Activated naive CD4-positive, alpha-beta T cell treated with Interleukin-2 at 50 U/mL for 16 hours (primary cell): ENCODE data around the gene ARTN.

ENCODE experiments used
- DNase-seq: peaks from one replicate; pipeline ENCODE4 v3.0.0-alpha.2; 2020

Gene ARTN, protein sequence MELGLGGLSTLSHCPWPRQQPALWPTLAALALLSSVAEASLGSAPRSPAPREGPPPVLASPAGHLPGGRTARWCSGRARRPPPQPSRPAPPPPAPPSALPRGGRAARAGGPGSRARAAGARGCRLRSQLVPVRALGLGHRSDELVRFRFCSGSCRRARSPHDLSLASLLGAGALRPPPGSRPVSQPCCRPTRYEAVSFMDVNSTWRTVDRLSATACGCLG

DNA sequence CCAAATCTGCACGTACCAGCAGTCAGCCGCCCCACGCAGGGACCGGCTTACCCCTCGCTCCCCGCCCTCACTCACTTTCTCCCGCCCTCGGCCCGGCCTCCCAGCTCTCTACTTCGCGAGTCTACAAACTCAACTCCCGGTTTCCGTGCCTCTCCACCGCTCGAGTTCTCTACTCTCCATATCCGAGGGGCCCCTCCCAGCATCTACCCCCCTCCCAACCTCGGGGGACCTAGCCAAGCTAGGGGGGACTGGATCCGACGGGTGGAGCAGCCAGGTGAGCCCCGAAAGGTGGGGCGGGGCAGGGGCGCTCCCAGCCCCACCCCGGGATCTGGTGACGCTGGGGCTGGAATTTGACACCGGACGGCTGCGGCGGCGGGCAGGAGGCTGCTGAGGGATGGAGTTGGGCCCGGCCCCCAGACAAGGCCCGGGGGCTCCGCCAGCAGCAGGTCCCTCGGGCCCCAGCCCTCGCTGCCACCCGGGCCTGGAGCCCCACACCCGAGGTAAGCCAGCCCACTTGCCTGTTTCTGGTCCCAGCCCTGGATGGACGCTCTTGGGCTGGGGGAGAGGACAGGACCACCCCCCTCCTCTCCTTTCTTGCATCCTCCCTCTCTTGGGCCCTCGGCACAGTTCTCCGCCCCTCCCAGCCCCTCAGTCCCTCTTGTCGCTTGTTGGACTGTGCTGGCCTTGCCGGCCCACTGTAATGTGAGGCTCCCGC, at the start of gene ARTN:
TSS of gene ARTN (plus strand) at position 416 of the 715 bp plus-strand sequence. CDS start 1,856 bp downstream, outside the sequence.
- DNase-seq: no peak

DNA sequence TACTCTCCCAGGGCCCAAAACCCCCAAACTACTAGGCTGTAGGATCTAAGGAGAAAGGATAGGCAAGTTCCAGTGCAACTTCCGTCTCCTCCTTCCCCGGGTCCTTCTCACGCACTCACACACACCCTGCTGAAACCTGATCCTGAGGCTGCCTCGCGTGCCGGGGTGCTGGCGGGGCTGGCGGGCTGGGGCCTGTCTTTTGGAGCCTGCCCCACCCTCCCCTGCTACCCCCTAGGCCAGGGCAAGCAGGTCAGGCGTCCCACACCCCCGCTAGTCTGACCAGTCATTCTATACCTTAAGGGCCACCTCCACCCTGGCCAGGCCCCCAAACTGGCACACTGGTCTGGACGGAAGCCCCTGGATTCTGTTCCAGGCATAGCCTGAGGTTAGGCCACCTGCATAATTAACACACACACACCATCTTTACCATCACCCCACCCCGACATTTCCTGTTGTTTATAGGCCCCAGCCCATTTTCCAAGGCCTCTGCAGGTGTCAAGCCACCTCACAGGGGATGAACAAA, 48.3 kb upstream of the ARTN start:
- no peak for DNase-seq

DNA sequence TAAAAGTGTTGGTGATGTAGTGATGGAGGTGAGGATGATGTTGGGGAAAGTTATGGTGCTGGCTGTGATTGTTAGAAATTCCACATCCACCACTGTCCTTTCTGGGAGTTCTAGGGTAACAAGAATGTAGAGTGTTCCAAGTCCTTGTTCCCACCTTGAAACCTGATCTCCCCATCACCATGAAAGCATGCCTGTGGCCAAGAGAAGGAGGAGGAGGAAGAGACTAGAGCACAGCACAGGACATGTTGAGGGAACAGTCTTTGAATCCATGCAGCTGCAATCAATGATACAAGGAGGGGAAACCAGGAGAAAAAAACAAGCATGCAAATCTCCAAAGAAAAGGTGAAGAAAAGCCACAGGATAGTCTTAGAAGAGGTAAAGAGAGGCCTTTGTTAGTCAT, 45.9 kb upstream of the ARTN start:
- no peak for DNase-seq

DNA sequence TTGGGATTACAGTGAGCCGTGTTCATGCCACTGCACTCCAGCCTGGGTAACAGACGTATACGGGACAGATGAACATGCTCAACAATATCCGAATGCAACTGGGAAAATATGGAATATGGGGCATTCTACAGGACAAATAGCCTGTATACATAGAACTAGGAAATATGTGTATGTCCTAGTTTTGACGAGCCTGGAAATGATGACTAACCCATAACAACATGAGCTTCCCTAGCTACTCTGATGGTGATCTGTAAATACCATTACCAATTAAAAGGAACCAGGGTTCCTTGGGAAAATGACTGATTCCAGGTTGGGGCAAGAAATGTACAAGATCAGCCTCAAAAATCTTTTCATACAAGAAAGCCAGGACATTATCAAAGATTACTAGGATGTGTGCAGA, 42.8 kb upstream of the ARTN start:
- DNase-seq: no peak

DNA sequence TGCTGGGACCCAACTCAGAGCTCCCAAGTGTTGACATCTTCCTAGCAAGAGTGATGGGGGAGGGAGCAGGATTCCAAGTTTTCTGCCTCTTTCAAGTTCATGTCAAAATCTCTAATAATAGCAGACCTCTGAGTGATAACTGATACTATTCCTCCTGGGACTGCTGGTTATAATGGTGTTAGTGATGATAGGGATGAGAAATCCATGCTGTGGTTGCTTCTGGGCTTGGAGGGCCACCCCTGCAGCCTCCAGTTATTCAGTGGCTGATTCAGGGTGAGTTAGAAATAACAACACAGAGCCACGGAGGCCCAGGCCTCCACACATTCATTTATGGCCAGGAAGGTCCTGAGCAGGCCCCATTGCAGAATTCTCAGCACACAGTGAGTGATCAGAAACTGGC, 40.6 kb upstream of the ARTN start:
- no peak for DNase-seq

DNA sequence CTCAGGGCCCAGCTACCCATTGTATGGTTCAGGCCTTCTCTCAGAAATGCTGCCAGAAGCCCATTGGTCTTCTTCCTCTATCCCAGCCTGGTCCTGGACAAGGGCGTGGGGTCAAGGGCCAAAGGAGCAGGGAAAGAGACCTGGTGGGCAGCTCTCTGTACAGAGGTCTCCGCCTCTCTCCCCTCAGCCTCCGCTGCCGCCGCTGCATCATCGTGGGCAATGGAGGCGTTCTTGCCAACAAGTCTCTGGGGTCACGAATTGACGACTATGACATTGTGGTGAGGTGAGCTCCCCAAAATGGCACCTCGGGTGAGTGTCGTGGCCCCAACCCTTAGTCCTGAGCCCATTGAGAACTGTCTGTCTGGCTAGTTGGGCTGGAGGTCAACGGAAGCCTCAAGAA, 34.6 kb upstream of the ARTN start:
- DNase-seq: no peak

DNA sequence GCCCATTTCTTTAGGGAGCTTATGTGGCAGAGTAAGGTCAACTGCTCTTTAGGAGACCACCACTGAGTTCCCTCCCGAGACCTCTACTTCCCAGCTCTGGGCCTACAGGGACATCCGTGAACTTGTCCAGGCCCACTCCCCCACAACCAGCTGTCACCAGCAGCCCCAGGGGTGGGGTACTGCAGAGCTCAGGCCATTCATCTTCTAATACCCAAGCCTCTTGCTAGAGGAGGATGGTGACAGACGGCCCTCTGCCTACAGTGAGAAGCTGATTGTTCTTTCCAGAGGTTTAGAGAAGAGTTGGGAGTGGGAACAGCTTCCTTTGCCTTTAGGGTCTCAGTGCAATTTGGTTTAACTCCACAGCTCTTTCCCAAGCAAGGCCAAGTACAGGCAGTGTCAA, 33.2 kb upstream of the ARTN start:
- DNase-seq: no peak

DNA sequence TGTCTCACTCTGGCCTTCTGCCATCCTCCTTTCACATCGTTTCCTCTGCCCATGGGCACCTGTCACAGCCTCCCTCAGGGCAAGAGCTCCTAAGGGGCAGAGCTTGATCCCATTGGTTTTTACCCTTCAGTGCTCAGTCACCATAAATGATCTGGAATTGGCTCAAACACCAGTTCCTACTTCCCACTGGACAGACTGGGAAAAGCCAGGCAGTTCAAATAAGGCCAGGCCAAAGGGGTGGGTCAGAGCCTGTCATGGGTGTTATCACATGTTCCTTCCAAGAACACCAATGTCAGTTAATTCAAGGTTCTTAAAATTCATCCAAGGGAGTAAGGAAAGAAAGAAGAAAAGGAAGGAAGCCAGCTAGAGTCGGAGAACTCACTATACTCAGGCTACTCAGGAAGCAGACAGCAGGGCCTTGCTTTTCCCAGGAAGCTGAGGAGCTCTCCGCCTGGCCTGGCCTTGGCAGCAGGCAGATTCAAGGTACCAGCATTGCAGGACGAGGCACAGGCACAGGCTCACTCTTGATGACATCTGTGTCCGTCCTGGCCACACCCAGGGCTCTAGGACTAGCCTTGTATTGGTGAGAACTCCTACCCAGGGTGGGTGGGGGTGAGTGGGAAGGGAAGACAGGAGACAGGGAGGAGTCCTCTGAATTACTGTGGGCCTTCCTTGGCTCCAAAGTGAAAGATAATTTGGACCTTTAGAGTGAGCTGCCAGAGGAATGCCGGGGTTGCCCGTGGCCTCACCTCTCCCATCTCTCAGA, 32.2 kb upstream of the ARTN start:
- no peak for DNase-seq

DNA sequence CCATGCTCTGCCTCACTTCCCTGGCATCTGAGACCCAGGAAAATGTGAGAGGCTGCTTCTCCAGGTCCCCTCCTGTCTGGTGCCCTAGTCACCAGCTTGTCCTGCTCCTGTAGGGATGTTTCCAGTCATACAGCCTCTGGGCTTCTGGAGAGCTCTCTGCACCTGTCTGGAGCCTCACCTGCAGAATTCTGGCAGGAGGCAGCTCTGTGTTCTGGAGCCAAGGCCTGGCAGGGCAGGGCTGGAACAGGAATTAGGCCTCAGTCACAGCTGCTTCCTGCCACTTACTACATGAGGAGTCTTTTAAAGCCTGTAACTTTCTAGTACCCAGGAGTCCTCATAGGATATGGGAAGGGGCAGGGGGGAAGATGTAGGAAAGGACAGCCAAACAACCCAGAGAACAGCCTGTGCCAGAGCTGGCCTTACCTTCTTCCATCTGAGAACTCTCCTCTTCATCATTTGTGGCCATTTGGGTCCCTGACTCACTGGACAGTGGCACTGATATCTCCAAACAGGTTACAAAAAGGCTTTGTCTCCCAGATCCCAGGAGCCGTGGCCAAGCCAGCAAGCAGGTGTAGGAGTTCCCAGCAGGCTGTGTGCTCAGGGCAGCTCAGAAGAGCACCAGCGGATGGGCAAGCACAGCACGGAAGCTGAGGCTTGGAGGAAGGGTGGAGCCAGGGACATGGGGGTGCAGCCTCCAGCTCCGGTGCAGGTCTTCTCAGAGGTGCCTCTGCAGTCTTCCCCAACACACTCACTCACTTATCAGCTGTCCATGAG, 31.4 kb upstream of the ARTN start:
- DNase-seq: no peak

DNA sequence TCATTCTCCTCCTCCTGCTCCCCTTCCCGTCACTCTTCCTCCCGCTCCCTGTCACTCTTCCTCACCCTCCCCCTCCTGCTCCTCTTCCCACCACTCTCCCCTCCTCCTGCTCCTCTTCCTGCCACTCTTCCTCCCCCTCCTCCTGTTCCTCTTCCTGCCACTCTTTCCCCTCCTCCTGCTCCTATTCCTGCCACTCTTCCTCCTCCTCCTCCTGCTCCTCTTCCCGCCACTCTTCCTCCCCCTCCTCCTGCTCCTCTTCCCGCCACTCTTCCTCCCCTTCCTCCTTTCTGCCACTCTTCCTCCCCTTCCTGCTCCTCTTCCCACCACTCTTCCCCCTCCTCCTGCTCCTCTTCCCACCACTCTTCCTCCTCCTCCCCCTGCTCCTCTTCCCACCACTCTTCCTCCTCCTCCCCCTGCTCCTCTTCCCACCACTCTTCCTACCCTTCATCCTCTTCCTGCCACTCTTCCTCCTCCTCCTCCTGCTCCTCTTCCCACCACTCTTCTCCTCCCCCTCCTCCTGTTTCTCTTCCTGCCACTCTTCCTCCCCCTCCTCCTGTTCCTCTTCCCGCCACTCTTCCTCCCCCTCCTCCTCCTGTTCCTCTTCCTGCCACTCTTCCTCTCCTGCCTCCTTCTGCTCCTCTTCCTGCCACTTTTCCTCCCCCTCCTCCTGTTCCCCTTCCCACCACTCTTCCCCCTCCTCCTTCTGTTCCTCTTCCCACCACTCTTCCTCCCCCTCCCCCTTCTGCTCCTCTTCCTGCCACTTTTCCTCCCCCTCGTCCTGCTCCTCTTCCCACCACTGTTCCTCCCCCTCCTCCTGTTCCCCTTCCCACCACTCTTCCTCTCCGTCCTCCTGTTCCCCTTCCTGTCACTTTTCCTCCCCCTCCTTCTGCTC, 28.7 kb upstream of the ARTN start:
- DNase-seq: no peak

DNA sequence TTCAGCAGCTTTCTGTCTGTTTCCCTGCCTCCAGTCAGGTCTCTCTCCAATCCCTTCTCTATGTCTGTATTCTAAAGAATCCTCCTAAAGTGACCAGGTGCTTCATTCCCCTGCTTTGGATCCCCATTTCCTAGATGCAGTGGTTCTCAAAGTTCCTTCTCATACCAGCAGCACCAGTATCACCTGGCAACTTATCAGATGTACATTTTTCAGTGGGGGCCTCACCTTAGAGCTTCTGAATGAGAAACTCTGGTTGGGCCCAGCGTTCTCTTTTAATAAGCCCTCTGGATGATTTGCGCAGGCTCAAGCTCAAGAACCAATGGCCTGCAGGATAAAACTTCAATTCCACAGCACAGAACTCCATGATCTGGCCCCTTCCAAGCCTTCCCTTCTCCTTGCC, 25.4 kb upstream of the ARTN start:
- DNase-seq: no peak

DNA sequence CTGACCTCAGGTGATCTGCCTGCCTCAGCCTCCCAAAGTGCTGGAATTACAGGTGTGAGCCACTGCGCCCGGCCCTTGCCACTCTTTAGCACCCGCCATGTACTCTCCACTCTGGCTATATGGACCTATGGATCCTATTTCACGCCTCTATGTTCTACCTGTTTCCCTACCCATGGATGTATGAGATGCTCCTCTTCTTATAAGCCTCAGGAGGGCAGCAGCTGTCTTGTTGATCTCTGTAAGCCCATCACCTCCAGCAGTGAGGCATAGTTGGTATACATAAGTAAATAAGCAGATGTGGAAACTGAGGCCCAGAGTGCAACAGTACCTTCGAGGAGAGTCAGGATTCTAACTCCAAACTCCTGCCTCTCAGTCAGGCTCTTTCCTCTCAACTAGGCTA, 24.7 kb upstream of the ARTN start:
- no peak for DNase-seq

DNA sequence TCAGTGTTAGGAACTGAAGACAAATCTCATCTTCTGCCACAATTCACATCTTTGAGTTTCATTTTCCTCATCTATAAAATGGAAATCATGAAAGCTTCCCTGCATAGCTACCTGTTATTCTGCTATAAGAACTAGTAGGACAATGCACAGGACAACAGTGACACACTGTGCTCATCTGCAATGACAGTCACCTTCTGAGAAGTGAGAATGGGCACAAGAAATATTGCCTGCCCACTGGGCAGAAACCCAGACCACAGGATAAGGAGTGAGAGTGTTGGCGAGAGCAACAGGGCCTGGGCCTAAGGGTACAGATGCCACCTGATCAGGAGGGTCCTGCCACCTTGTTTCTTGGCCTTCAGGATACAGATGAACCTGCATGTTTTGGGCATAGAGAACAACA, 23.3 kb upstream of the ARTN start:
- no peak for DNase-seq

DNA sequence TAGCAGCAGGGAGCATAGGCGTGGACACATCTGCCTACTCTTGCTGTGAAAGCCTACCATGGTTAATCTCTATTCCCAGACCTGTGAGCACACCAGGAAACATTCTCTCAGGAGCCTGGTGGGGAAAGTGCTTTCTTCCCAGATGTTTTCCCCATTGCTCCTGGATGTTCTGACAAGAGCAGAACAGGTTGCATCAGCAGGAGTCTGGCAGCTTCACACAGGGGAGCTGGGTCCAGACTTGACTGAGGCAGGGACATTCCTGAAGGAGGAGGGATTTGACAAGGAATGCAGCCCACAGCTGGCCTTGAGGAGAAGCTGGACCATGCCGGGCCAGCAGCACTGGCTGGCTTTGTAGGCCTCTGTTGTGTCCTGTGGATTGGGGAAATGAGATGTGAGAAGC, 21.0 kb upstream of the ARTN start:
- DNase-seq: no peak

DNA sequence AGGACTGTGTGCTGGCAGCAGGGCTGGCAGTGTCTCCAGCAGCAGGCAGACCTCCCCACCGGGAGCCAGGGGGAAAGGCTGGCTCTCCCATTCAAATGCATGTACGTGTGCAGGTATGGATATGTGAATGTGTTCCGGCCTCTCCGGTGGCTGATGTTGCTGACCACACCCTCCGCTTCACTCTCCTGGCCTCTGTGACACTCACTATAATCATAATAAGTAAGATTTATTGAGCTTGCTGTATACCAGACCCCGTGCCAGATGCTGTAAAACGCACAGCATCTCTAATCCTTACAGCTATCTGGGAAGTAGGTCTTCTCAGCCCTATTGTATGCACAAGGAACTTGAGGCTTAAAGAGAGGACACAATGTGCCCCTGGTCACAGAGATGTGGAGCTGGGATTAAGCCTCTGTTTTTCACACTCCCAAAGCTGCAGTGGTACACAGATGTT, 20.5 kb upstream of the ARTN start:
- no peak for DNase-seq

DNA sequence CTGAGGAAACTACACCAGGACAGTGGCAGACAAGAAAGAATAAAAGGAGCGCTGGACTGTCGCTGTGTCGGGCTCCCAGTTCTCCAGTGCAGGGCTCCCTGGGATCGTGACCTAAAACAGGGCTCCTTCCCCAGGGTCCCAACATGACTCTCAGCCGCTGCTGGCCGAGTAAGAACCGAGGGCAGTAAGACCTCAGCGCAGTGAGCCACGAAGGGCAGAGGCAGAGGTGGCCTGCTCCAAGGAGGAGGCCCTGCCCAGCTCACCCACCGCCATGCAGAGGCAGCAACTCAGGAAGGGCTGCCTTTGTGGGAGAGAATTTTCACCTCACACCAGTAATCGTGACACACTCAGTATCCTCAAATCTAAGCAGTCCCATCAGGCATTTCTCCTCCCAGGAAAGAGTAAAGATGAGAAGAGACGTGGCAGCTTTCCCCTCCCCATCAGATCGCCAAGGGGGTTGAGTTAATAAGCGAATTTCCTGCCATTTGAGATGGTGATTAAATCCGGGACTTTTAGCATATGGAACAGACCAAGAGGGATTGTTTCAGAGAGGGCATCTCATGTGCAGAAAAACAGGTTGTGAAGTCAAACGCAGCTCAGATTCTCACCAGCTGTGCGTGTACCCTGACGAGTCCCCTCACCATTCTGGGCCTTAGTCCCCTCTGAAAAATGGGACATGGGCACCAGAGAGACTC, 19.8 kb upstream of the ARTN start:
- no peak for DNase-seq

DNA sequence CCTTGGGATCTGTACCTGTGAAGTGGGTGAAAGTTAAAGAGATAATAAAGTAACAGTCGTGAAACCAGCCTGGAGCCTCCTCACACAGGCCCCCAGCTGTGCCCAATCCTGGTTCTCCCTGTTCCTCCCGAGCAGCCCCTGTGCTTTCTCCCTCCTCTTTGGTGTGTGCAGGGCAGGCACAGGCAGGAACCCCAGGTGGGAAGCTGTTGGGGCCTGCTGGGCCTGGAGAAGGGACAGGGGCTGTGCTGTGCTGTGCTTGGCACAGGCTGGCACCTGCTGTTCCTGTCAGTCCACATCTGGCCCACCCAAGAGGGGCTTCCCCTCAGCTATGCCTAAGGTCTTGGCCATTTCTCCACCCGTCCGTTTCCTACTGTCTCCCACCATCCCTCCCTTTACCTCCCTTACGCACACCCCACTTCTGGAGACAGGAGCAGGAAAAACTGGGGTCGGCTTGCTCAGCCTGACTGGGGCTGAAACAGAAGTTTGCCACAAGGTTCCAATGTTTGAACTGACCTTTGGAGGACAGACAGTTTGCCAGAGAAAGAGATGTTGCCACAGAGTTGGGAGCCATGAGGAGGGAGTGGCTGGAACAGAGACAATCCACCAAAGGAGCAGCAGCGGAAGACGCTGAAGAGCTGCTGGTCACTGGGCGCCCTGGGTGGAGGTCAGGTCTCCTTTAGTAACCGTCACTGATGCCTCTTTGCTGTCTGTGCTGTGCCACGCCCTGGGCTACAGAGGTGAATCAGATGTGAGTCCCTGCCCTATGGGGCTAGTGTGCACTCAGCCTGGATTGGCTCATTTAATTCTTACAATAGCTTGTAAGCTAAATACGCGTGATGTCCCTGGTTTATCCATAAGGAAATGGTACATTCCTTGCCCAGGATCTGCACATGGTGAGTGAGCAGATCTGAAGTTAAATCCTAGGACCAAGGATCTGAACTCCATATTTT, 18.8 kb upstream of the ARTN start:
- DNase-seq: no peak

DNA sequence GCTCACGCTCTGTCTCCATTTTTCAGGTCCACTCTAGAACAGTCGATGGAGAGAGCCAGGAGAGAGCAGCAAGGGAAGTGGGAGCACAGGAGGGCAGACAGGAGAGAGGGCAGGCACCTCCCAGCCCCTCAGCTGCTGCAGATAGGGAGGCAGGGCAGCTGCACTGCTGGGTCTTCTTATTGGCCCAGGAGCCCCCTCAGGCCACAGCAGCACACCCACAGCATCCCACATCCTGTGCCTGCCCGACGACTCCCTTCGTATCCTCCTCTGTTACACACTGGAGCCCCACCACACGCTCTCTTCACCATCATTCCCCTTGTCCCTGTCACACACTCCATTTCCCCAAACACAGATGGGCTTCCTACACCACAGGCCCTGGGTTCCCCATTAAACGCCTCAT, 13.7 kb upstream of the ARTN start:
- DNase-seq: no peak

DNA sequence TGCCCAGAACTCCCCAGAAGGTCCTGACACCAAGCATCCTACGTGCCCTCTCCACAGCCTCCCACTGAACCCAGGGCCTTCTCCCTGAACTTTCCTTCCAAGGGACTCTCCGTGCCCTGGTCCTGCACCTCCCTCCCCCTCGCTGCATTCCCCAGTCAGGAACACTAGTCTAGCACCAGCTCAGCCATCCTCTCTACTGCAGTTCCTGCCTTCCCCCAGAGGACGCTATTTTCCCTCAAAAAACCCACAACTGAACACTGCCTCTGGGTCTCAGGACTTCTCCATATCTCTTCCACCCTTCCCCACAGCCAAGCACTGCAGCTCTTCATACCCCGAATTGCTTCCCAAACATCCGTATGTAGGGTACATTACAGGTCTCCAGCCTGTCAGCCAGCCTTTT, 12.6 kb upstream of the ARTN start:
- no peak for DNase-seq

DNA sequence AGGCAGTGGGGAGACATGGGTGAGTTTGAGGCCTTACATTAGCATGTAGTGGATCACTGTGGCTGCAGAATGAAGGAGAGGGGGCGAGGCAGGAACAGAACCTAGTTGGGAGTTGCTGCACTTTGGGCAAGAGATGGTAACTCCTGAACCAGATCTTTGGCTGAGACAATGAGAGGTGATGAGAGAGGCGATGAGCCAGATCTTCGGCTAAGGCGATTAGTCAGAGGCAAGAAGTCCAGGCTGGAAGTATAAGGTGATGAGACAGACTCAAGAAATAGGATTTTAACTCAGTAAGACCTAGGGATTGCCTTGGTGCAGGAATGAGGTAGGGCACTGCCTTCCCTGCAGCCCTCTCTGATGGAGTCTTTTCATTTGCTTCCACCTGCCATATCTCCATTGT, 9.1 kb upstream of the ARTN start:
- DNase-seq: no peak
